EH (cell line): Measurements from ENCODE around the gene CD24.
"Not testable (repeated sequence)": the region's sequence is repeated elsewhere in the genome, so short reads cannot be mapped to it uniquely, and the experiment has no call there.

Experiments used
- DNase-seq: peaks from one replicate; pipeline ENCODE4 v3.0.0-alpha.2; 2015; ENCODE audit warnings: low read depth

Gene CD24

GRCh38 chr6:106974336-106974998 lies at the start of gene CD24:
CD24 (minus strand) TSS chr6:106974729; CDS start chr6:106974646, 83 bp downstream.
- no peak for DNase-seq

- no peak for DNase-seq
Observed at GRCh38 chr6:107021446-107022185, 47.1 kb upstream of the CD24 start.

GRCh38 chr6:107020239-107020638 lies 45.7 kb upstream of the CD24 start:
- no peak for DNase-seq

- DNase-seq, result not testable (repeated sequence)
Observed at GRCh38 chr6:107019628-107020027, 45.1 kb upstream of the CD24 start.

GRCh38 chr6:107019047-107019446 lies 44.5 kb upstream of the CD24 start:
- DNase-seq, result no peak

- DNase-seq, result no peak
Observed at GRCh38 chr6:107009499-107009898, 35.0 kb upstream of the CD24 start.

GRCh38 chr6:106997392-106998158 lies 23.0 kb upstream of the CD24 start:
- DNase-seq, result peak; percentile 52

GRCh38 chr6:106995640-106996039 lies 21.1 kb upstream of the CD24 start:
- no peak for DNase-seq

- not testable (repeated sequence) for DNase-seq
Observed at GRCh38 chr6:106989737-106990136, 15.2 kb upstream of the CD24 start.

- no peak for DNase-seq
Observed at GRCh38 chr6:106988664-106989063, 14.1 kb upstream of the CD24 start.

GRCh38 chr6:106981926-106982325 lies 7.4 kb upstream of the CD24 start:
- peak; percentile 56 for DNase-seq

- no peak for DNase-seq
Observed at GRCh38 chr6:106980926-106981325, 6.4 kb upstream of the CD24 start.

- DNase-seq, result peak; percentile 78
Observed at GRCh38 chr6:106979435-106979884, 4.9 kb upstream of the CD24 start.

GRCh38 chr6:106977246-106977645 lies 2.7 kb upstream of the CD24 start:
- DNase-seq, result no peak

- DNase-seq, result no peak
Observed at GRCh38 chr6:106976270-106976669, 1.7 kb upstream of the CD24 start.

- DNase-seq, result no peak
Observed at GRCh38 chr6:106975738-106976064, 1.2 kb upstream of the CD24 start.

- peak; percentile 23 for DNase-seq
Observed at GRCh38 chr6:106974999-106975737, 639 bp upstream of the CD24 start.

- DNase-seq, result no peak
Observed at GRCh38 chr6:106973836-106974335, 643 bp downstream of the CD24 start.

- no peak for DNase-seq
Observed at GRCh38 chr6:106973018-106973835, 1.3 kb downstream of the CD24 start.

GRCh38 chr6:106972500-106972899 lies 2.0 kb downstream of the CD24 start:
- DNase-seq, result no peak

GRCh38 chr6:106970769-106971168 lies 3.8 kb downstream of the CD24 start:
- not testable (repeated sequence) for DNase-seq
